BLaER1 treated with 17β-estradiol and CSF1 and Interleukin-3, amounts not matched to agents 10 nM and 100 nM (cell line): ENCODE data around the gene TRAIP.

Source experiments
- H3K27ac ChIP-seq, 11 experiments: shearing (Covaris generic); formaldehyde crosslinking; 2 replicates each; pipeline ENCODE4 v1.8.1; 2022
- H3K27me3 ChIP-seq, 11 experiments: shearing (Covaris generic); formaldehyde crosslinking; 2 replicates each; pipeline ENCODE4 v1.8.1; 2022
- H3K36me3 ChIP-seq, 11 experiments: shearing (Covaris generic); formaldehyde crosslinking; 2 replicates each; pipeline ENCODE4 v1.8.1; 2022
- H3K4me1 ChIP-seq, 10 experiments: shearing (Covaris generic); formaldehyde crosslinking; 2 replicates each; pipeline ENCODE4 v1.8.1; 2022
- H3K4me2 ChIP-seq, 11 experiments: shearing (Covaris generic); formaldehyde crosslinking; 2 replicates each; pipeline ENCODE4 v1.8.1; 2022
- H3K4me3 ChIP-seq, 10 experiments: shearing (Covaris generic); formaldehyde crosslinking; 2 replicates each; pipeline ENCODE4 v1.8.1; 2022
- H3K9ac ChIP-seq, 11 experiments: shearing (Covaris generic); formaldehyde crosslinking; 2 replicates each; pipeline ENCODE4 v1.8.1; 2022
- H3K9me3 ChIP-seq, 11 experiments: shearing (Covaris generic); formaldehyde crosslinking; replicated peaks in 1 of 11; 2 replicates each; pipeline ENCODE4 v1.8.1; 2022
- H4K20me1 ChIP-seq, 11 experiments: shearing (Covaris generic); formaldehyde crosslinking; 2 replicates each; pipeline ENCODE4 v1.8.1; 2022
- Cebpa-rat ChIP-seq, 11 experiments: shearing (Covaris generic); IDR thresholded peaks; 2 replicates each; pipeline ENCODE4 v1.8.1; 2022

Gene TRAIP

DNA sequence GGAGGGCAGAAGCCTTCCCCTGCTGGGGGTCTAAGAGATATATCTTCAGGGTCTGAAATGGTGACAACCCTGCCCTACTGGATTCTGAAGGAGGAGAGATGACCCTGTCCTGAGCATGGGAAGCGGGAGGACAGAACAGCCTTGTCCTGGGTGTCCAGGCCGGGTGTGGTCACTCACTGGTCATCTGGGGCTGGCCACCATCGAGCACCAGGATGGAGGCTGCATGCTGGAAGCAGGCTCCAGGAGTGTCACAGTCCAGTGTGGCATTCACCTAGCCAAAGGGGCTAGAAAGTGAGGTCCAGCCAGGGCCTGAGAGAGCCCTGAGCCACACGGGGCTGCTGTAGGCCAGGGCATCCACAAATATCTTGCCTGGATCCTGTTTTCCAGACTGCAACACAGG is 61.9 kb downstream of the TRAIP start:
- Histone ChIP-seq H3K9ac (no peak overlapping the region), H3K4me2 (no peak overlapping the region), H3K4me3 (no peak overlapping the region), H3K27me3 (no peaks in the 10 kb centered on the region), H3K9me3 (no peaks in the 10 kb centered on the region), H3K4me1 (peaks cover 5 to 44% (median 35%) of the 10 kb centered on the region in 10 experiments; a peak in 18 of 20 replicates), H4K20me1 (no peaks in the 10 kb centered on the region), H3K27ac (no peak overlapping the region), H3K36me3 (no peaks in the 10 kb centered on the region)
- no peak for TF ChIP-seq Cebpa-rat (IDR thresholded peaks at IDR 0.05)

DNA sequence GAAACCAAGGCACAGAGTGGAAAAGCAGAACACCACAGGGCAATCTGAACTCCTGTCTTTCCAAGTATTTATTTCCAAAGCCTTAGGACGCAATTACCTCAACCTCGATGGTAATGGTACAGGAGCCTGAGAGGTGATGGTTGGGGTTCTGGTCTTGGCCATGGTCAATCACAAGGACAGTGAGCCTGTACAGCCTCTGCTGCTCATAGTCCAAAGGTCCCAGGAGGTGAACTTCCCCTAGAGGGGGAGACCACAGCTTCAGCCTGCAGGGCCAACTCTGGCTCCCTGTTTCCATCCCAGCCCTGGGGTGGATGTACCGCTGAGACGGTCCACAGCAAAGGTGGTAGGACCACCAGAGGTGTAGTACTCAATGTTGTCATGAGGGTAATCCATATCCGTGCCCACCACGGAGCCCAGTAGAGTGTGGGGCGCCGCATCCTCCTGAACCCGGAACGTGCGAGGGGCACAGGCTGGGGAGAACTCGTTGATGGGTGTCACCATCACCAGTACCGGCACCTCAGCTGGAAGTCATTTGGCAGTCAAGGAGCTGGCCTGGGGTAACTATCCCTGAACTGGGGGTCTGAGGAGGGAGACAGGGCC is 62.8 kb downstream of the TRAIP start:
- Histone ChIP-seq H3K36me3 (no peaks in the 10 kb centered on the region), H4K20me1 (no peaks in the 10 kb centered on the region), H3K4me3 (no peak overlapping the region), H3K27me3 (no peaks in the 10 kb centered on the region), H3K4me2 (no peak overlapping the region), H3K9me3 (no peaks in the 10 kb centered on the region), H3K9ac (no peak overlapping the region), H3K27ac (no peak overlapping the region), H3K4me1 (peaks cover 0 to 37% (median 29%) of the 10 kb centered on the region in 10 experiments; a peak in 16 of 20 replicates)
- TF ChIP-seq Cebpa-rat (IDR thresholded peaks at IDR 0.05) = no peak

DNA sequence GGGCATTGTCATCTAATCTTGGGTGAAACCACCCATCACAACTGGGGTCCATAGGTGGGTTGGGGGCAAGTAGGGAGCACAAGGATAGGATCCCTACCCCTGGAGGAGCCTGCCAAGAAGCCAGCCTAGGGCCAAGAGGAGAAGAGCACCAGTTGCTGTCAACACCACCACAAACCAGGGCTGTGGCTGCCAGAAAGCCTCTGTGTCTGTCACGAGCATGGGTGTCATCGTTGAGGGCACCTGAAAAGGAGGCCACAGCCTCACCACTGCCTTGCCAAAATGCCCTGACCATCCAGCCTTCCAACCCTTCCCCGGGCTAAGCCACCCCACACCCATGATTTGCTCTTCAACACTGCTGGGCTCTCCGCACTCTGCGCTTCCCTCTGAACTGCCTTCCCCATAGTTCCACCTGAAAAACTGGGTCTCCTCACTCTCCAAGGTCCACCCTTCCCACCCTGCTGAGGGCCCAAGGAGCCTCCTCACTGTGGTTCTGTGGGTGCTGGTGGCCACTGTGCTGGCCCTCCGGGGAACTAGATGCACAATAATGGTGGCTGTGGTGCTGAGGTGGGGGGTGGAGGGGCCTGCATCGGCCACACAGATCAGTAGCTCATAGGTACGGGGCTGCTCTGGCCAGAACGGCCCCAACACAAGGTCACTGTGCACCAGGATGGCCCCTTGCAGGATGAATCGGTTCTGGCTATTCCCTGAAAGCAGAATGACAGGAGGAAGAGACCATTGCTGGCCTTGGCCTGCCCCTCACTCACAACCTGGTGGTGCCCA is 63.8 kb downstream of the TRAIP start:
- no peaks in the 10 kb centered on the region for H3K9me3 ChIP-seq
- H3K4me2 ChIP-seq = no peak overlapping the region
- no peak overlapping the region for H3K27ac ChIP-seq
- peaks cover under 1 to 34% (median 28%) of the 10 kb centered on the region in 10 experiments for H3K4me1 ChIP-seq
- H3K27me3 ChIP-seq = no peaks in the 10 kb centered on the region
- no peaks in the 10 kb centered on the region for H4K20me1 ChIP-seq
- no peak for TF ChIP-seq Cebpa-rat (IDR thresholded peaks at IDR 0.05)
- H3K4me3 ChIP-seq = no peak overlapping the region
- no peaks in the 10 kb centered on the region for H3K36me3 ChIP-seq
- H3K9ac ChIP-seq = no peak overlapping the region

DNA sequence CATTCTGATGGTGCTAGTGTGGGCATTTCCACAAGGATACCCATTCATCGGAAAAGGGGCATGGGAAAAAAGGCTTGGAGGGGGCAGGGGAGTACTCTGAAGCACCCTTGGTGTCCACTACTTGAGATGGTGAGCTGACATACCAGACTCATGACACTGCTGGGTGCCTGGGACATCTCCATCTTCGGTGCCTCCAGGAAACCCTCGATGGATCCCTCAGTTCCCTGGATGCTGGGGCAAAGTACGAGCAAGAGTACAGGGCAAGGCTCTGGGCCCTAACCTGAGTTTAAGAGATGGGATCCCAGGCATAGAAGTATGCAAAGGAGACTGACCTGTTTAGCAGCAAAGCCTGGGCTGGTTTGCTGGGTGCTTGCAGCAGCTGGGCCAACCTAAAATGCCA is 64.8 kb downstream of the TRAIP start:
- Histone ChIP-seq H3K36me3 (no peaks in the 10 kb centered on the region), H3K27me3 (no peaks in the 10 kb centered on the region), H3K4me2 (peak overlapping the region in 1 of 11 experiments; percentile 25; a peak in 1 of 22 replicates), H4K20me1 (no peaks in the 10 kb centered on the region), H3K4me3 (no peak overlapping the region), H3K4me1 (peaks cover 10 to 33% (median 30%) of the 10 kb centered on the region in 10 experiments), H3K9ac (no peak overlapping the region), H3K27ac (no peak overlapping the region), H3K9me3 (no peaks in the 10 kb centered on the region)
- no peak for TF ChIP-seq Cebpa-rat (IDR thresholded peaks at IDR 0.05)

DNA sequence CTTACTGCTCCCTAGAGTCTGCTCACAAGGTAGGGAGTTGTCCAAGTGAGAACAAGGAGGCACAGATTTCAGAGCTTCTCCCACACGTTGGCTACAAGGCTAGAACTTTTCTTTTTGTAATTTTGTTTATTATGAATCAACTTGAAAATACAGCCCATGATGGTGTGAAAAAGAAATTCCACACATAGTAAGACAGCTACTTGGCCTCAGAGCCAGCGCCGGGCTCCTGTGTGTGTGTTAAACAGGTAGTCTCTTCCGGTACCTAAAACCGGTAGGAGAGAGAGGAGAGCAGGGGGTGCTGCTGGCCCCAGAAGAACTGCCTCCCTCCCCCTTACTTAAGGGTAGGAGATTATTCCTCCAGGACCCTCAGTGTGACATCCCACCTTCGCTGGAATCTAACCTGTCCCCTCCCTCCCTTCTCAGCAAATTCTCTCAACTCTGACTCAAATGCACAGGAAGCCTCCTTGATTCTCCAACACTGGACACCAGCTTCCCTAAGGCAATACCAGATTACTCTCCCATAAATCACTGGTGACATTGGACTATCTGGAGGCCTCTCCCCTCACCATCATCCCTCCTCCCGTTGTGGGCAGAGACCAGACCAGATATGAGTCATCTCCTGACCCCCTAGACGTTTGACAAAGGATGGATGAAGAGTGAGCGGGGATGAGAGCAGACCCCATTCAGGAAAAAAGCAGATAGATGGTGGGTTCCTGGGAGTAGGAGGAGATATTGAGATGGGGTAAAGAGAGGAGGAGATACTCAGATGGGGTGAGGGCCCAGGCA is 65.5 kb downstream of the TRAIP start:
- no peak for TF ChIP-seq Cebpa-rat (IDR thresholded peaks at IDR 0.05)
- H3K4me1 ChIP-seq = peaks cover 10 to 33% (median 29%) of the 10 kb centered on the region in 10 experiments
- H3K27me3 ChIP-seq = no peaks in the 10 kb centered on the region
- no peak overlapping the region for H3K27ac ChIP-seq
- H3K9ac ChIP-seq = no peak overlapping the region
- H4K20me1 ChIP-seq = no peaks in the 10 kb centered on the region; a peak in 2 of 22 replicates
- H3K9me3 ChIP-seq = no peaks in the 10 kb centered on the region
- H3K4me3 ChIP-seq = no peak overlapping the region
- H3K36me3 ChIP-seq = no peaks in the 10 kb centered on the region
- H3K4me2 ChIP-seq = peak overlapping the region in 7 of 11 experiments; percentile 12 to 59 (median 26); a peak in 8 of 22 replicates

DNA sequence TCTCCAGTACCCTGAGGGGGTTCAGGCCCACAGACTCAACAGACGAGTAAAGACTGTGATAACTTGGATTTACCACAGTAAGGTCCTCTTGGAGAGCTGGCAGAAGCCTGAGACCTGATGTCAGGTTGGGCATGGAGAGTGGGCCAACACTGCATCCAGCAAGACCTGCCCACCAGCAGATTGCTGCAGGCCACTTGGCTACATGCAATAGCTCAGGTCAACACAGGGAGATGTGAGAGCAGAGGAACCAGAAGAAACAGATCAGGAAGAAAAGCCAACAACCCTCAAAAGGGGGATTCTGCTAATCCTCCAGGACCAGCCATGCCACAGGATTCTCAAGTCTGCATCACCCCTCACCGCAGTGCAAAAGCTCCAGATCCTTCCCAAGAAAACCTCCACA is 68.3 kb downstream of the TRAIP start:
- Histone ChIP-seq H3K9me3 (no peaks in the 10 kb centered on the region), H3K4me3 (no peak overlapping the region), H3K9ac (no peak overlapping the region), H3K4me1 (peaks cover 32 to 52% (median 45%) of the 10 kb centered on the region in 10 experiments), H3K27me3 (no peaks in the 10 kb centered on the region), H3K36me3 (peaks cover 15 to 22% (median 20%) of the 10 kb centered on the region in 11 experiments), H4K20me1 (peaks cover 1 to 25% (median 7%) of the 10 kb centered on the region in 11 experiments; a peak in 14 of 22 replicates), H3K4me2 (no peak overlapping the region), H3K27ac (no peak overlapping the region)
- no peak for TF ChIP-seq Cebpa-rat (IDR thresholded peaks at IDR 0.05)

DNA sequence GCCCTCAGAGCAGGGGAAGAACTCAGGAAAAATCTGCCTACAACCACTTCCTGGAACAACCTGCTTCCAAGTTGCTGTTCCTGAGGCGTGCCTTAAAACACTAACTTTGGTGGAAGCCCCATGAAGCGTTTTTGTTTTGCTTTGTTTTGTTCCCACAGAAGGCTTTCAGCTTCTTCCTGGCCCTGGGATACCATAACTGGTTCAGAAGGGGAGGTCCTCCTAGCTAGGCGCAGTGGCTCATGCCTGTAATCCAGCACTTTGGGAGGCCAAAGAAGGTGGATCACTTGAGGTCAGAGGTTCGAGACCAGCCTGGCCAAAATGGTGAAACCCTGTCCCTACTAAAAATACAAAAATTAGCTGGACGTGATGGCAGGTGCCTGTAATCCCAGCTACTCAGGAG is 68.8 kb downstream of the TRAIP start:
- Histone ChIP-seq H4K20me1 (peaks cover 4 to 30% (median 12%) of the 10 kb centered on the region in 11 experiments; a peak in 15 of 22 replicates), H3K9me3 (no peaks in the 10 kb centered on the region), H3K36me3 (peaks cover 20 to 28% (median 24%) of the 10 kb centered on the region in 11 experiments), H3K27me3 (no peaks in the 10 kb centered on the region), H3K4me3 (no peak overlapping the region), H3K27ac (peak overlapping the region in 8 of 11 experiments; percentile 84 to 92 (median 88); a peak in 12 of 22 replicates), H3K4me2 (peak overlapping the region; percentile 84 to 98 (median 91)), H3K4me1 (peaks cover 37 to 57% (median 46%) of the 10 kb centered on the region in 10 experiments), H3K9ac (peak overlapping the region in 2 of 11 experiments; percentile 87 to 90; a peak in 2 of 22 replicates)
- no peak for TF ChIP-seq Cebpa-rat (IDR thresholded peaks at IDR 0.05)

DNA sequence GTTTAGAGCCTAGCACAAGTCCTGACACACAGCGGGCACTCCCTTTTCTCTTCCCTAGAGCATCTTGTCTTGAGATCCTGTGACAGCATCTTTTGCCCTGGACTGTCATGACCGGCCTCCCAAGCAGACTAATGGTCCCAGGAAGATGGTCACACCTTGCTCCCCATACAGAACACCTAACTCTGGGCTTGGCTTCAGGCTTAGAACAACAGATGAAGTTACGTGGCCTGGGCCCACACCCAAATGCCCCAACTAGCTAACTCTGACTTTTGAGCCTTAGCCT is 69.2 kb downstream of the TRAIP start:
- peaks cover 41 to 61% (median 47%) of the 10 kb centered on the region in 10 experiments for H3K4me1 ChIP-seq
- peak overlapping the region; percentile 81 to 94 (median 90); a peak in 21 of 22 replicates for H3K9ac ChIP-seq
- peak overlapping the region; percentile 84 to 98 (median 91) for H3K4me2 ChIP-seq
- H3K36me3 ChIP-seq = peaks cover 24 to 32% (median 28%) of the 10 kb centered on the region in 11 experiments
- no peak for TF ChIP-seq Cebpa-rat (IDR thresholded peaks at IDR 0.05)
- H3K27ac ChIP-seq = peak overlapping the region; percentile 81 to 92 (median 88)
- peak overlapping the region in 9 of 10 experiments; percentile 77 to 98 (median 92); a peak in 18 of 20 replicates for H3K4me3 ChIP-seq
- H4K20me1 ChIP-seq = peaks cover 7 to 34% (median 16%) of the 10 kb centered on the region in 11 experiments; a peak in 15 of 22 replicates
- H3K27me3 ChIP-seq = no peaks in the 10 kb centered on the region
- no peaks in the 10 kb centered on the region for H3K9me3 ChIP-seq
